HG02763 (cell line): Measurements from ENCODE around the gene MEGF6.

Source experiments
- ATAC-seq: cut with Tn5 transposase; IDR thresholded peaks from one replicate; pipeline ENCODE4 v1.9.1; 2021; ENCODE audit warnings: mild to moderate bottlenecking, moderate library complexity; ENCODE audit not compliant: unreplicated experiment

The MEGF6 gene

DNA sequence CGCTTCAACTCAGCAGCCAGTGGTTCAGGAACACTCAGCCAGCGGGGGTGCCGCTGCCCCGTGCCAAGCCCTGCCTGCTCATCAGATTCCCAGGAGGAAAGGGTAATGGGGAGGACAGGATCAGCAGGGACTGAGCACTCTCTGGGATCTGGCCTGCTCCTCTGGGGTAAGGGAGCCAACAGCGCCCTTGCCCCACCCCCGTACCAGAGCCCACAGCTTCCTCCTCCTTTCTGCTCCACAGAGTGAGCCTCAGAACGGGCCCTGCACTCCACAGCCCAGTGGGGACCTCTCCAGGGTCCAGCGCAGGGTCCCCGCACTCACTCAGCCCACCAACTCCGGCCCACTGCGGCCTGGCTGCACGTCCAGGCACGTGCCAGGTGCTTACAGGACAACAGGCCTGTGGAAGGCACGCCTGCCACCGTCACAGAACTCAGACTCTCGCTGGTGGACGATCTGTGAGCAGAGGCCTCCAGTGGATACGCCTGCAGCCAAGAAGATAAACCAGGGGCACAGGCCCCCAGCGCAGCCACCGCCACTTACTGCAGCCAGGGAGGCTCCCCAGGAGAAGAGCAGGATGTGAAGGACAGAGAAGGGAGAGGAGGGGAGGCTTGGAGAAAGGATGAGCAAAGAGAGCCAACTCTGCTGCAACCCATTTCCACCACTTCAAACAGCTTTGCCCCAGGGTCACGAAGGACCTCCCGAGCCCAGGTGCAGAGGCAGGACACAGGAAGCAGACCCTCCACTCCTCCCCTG is 2.1 kb downstream of the MEGF6 start:
- no peak for ATAC-seq

DNA sequence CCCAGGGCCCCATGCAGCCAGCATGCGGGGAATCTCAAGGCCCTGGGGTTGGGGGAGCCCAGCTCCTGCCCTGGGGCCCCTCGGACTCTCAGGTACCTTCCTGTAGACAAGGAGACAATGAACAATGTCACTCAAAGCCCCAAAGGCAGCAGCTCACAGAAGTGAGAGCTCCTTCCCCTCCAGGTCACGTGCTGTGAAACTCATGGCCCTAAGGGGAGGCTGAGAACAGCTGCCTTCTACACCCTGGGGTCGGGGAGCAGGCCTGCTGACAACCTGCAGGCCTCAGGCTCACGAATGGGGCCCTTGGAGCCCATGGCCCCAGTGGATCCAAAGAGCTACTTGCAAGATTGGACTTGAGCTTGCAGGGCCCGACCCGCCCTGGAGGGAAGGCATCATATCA is 3.2 kb downstream of the MEGF6 start:
- ATAC-seq = no peak

GRCh38 chr1:3607703-3608065 is 3.6 kb downstream of the MEGF6 start:
- no peak for ATAC-seq

DNA sequence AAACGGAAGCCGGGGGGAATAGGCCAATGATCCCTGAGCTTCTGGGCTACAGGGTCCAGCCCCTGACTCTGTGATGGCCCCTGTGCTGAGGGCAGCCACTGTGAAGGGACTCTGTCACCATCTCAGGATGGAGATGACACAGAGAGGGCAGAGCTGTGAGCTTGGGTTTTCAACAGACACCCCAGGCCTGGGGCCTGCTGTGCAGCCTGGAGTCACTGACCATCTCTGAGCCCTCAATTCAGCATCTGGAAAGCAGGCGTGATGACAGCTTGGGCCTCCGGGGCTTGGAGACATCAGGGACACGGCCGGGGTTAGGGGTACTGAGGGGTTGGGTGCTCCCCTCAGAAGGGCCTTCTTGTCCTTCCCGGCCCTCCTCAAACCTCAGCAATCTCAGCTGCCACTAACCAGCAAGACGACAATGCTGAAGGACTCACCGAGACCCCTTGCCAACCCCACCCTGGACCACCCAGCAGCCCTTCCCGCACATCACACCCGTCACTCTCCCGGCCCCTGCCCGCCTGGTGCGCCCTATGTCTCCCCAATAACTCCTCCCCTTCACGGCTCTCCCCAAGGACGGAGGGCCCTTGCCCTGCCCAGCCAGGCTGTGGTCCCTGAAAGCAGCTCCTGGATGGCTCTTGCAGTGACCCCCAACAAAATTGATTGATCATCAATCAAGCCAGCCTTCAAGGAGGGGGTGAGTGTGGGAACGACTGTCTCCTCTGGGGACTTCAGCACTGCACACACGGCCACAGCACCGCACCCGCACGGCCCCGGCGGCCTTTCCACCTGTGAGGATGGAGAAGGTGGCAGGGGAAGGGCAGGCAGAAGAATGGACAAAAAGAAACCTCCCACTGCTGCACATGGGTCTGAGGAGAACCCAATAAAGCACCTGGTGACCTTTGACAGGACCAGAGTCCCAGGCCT is 4.3 kb downstream of the MEGF6 start:
- no peak for ATAC-seq

DNA sequence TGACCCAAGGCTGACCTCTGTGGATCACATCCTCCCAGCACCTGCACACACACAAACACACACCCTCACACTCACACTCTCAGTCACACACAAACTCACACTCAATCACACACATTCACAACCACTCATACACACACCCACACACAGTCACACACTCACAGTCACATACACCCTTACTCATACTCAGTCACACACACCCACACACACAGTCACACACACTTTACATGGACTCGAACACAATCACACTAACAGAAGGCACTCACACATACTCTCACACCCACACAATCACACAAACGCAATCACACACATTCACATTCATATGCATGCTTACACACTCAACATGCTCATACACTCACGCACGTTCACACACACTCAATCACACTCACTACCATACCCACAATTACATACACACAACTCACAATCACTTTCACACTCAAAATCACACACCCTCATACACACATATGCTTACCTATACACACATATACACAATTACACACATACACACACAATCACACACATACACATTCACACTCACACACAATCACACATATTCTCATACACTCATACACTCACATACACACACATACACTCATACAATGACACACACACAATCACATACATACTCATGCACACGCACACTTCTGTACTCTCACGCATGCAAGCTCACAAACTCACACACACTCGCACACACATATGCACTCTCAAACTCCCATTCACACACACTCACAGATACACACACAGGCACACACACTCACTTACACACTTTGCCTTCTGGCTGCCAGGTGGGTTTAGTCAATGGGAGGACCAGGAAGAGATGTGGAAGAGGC is 6.1 kb downstream of the MEGF6 start:
- ATAC-seq = no peak

GRCh38 chr1:3604468-3604974 is 6.8 kb downstream of the MEGF6 start:
- no peak for ATAC-seq

DNA sequence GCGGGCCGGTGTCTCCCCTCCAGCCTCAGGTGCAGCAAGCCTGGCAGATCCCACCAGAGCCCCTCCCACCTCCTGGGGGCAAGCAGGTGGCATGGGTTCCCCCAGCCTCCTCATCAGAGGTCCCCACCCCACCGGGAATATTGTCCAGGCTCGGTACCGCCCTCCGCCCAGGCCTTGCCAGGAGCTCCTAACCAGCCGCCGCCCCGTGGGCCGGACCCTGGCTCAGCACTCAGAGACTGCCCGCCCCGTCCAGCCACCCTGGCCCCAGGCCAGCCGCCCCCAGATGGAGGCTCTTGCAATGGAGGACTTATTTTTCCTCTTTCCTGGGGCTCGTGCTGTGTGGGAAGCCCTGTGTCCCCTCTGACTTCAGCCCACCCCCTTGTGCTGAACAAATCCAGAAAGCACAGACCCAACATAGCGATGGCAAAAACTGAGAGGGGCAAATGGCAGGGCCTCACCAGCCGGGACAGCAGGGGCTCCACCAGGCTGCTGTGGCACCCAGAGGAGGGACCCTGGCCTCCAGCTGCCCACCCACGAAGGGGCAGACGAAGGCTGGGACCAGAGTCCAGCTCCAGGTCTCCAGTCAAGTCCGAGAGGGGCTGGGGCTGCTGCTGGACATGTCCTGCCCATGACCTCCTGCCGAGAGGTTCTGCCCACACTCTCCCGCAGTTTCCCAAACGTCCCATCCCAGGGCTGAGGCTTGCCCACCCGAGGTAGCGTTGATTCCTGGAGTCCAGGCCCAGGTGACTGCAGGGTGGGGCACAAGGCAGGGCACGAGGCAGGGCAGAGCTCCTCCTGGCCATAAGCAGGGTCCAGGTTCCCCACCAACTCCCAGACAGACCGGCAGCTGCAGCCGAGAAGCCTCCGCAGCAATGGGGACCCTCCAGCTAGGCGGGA is 7.5 kb downstream of the MEGF6 start:
- no peak for ATAC-seq

DNA sequence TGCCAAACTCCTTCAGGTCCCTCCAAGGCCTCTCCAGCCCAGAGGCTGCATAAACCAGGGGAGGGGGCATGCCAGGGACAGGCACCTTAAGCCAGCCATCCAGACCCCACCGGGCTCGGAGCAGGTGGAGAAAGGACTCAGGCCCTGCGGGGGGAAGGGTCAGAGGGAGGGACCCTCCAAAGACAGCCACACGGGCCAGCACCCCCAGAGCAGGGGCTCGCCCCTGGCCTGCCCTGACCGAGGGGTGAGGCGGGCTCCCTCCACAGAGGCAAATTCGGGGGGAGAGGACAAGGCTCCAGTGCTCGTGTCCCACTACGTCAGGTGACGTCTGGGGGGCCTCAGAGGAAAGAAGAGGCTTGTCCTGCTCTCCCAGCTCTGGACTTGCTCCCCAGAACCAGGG is 8.2 kb downstream of the MEGF6 start:
- ATAC-seq = no peak

GRCh38 chr1:3602375-3602774 is 8.9 kb downstream of the MEGF6 start:
- ATAC-seq = no peak

- no peak for ATAC-seq
Observed at GRCh38 chr1:3601743-3602142, 9.6 kb downstream of the MEGF6 start.

DNA sequence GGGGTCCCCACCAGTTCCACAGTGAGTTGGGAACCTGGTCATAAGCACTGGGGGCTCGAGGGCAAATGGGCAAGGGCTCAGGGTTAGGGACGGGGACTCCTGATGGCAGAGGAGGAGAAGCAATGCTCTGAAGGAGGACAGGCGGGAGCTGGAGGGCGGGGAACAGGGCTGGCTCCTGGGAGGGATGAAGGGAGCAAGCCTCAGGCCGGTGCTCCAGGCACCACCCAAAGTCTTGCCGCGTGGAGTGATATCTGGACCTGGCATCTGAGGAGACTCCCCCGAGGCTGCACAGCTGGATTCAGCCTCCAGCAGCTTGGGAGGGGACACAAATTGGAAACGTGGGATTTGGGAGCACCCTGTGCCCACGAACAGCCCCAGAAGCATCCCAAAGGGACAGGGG is 11.0 kb downstream of the MEGF6 start:
- no peak for ATAC-seq

DNA sequence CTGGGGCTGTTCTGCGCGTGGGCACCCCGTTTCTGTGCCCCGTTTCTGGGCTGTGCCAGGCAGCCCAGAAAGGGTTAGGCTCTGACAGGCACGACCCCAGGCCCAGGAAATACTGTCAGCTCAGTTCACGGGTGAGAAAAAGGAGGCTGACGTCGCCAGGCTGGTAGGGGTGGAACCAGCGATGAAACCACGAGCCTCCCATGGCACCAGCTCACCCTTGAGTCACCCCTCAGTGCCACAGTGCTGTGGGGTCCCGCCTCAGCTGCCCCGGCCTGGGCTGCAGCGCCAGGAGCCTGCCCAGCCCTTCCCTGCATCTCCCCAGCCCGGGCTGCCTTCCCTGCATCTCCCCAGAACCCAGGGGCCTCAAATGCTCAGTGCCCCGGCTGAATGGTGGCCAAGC is 11.5 kb downstream of the MEGF6 start:
- no peak for ATAC-seq

DNA sequence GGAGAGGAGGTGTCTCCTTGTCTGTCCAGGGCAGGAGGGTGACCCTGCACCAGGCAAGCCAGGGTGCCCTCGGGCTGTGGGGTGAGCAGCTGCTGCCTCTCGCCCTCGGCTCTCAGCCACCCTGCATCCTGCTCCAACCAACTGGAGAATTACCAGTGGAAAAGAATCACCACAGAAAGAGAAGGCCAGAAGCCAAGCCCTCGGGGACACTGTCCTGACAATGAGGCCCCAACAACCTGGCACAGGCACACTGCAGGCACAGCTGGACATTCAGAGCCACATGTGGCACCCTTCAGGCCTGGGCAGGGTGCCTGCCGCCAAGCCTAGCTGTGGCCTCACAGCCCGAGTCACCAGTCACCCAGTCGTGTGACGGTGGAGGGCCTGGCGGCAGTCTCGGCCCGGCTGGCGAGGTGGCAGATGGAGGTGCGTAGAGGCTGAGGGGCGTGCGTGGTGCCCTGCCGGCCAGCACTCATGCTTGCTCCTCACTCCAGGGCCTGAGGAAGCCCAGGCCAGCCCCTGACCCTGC is 12.0 kb downstream of the MEGF6 start:
- ATAC-seq = no peak

- ATAC-seq = no peak
Observed at GRCh38 chr1:3598522-3599285, 12.6 kb downstream of the MEGF6 start.

DNA sequence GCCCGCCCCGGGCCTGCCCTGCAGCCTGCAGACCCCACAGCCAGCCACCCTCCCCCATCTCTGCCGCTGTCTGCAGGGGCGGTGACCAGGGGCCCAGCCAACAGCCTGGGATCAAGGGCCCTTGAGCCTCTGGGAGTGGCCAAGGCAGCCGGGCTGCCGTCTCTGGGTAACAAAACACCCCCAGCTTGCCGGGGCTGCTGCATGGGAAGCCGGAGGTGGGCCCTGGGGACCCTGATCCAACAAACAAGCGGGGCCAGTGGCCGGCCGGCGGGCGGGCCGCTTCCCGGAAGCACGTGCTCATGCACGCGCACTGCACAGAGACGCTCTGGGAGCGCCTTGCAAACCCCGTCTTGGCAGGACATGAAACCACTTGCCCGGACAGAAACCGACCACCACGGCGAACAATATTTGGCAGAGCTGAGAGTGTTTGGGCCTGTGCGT is 13.2 kb downstream of the MEGF6 start:
- ATAC-seq = no peak

GRCh38 chr1:3597599-3597964 is 13.7 kb downstream of the MEGF6 start:
- ATAC-seq = no peak

- ATAC-seq = no peak
Observed at GRCh38 chr1:3596663-3597598, 14.4 kb downstream of the MEGF6 start.

DNA sequence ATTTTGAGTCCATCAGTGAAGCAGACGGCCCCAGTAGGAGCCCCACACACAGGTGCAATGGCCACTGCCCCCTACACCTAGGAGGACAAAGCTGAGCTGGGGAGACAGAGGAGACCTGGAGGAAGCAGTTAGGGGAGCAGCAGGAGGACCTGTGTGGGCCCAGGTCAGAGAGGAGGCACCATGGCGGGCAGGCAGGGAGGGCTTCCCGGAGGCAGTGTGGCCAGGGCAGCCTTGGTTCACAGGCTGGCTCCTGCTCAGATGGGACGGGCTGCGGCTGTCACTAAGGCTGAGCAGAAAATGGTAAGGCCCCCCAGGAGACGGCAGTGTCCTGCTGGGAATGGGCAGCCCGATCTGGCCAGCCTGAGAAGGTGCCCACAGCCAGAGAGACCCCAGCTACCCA is 15.4 kb downstream of the MEGF6 start:
- no peak for ATAC-seq
